PC-9 (cell line): ENCODE measurements around the gene MAMSTR.

ENCODE experiments used
- EZH2 ChIP-seq: fragments of 200-600 bp; sonication (generic); IDR thresholded peaks from 2 replicates; pipeline ENCODE4 v1.8.0; 2017; ENCODE audit warnings: antibody characterized with exemption, low read depth
- TF ChIP-seq, protein P1 (sequence below): fragments of 200-600 bp; sonication (generic); conservative IDR thresholded peaks from 2 replicates; pipeline ENCODE4 v1.6.1; 2017; ENCODE audit warnings: mixed run types, antibody characterized with exemption, mild to moderate bottlenecking, moderate library complexity

- TF ChIP-seq, protein P1, sequence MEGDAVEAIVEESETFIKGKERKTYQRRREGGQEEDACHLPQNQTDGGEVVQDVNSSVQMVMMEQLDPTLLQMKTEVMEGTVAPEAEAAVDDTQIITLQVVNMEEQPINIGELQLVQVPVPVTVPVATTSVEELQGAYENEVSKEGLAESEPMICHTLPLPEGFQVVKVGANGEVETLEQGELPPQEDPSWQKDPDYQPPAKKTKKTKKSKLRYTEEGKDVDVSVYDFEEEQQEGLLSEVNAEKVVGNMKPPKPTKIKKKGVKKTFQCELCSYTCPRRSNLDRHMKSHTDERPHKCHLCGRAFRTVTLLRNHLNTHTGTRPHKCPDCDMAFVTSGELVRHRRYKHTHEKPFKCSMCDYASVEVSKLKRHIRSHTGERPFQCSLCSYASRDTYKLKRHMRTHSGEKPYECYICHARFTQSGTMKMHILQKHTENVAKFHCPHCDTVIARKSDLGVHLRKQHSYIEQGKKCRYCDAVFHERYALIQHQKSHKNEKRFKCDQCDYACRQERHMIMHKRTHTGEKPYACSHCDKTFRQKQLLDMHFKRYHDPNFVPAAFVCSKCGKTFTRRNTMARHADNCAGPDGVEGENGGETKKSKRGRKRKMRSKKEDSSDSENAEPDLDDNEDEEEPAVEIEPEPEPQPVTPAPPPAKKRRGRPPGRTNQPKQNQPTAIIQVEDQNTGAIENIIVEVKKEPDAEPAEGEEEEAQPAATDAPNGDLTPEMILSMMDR, result no peak
- no peak for TF ChIP-seq EZH2
Measured at GRCh38 chr19:48681127-48681470, 38.4 kb downstream of the MAMSTR start.
